ENCODE data around the gene PTPRZ1. TPM values are rescaled to one million over a fixed set of nuclear protein-coding genes. Genes with fewer than 3 reads are reported as not detected.

The PTPRZ1 gene
- total RNA-seq, 4 donors from 2014 or later = 3.5 to 26.4 (median 11.0) TPM

DNA sequence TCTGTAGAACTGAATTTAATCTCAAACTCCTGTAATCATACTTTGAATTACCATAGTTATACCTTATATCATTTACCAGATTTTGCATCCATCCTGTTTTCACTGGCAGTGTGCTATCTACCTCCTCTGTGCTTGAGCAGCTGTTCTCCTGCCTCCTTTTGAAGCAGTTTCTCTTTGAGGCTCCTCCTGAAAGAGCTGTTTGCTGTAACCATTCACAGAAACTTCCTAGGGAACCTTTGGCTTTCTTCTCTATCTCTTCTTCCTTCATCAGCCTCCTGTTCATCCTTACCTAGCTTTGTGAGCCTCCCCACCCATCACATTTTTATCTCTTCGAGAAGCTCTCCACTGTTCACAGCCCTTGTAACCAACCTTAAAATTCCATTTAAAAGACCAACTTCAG lies 162.9 kb downstream of the PTPRZ1 start:
- no peaks in the 10 kb centered on the region for H3K4me1 ChIP-seq

DNA sequence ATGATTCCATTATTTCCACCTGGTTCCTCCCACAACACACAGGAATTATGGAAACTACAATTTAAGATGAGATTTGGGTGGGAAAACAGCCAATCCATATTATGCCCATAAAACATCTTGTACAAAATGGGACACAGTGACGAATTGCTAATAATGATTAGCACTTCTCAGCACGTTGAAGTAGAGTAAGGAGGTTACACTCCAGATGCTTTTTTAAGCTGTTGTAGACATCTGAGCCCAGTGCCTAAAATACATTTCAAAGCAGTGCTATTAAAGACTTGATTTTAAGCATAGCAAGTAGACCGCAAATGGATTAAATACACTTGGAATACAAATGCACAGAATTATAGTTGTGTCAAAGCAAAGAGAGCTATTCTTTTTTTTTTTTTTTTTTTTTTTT lies 165.2 kb downstream of the PTPRZ1 start:
- H3K4me3 ChIP-seq = no peak overlapping the region
- no peaks in the 10 kb centered on the region for H3K4me1 ChIP-seq
- peaks cover 0 to 5% (median 0%) of the 10 kb centered on the region in 3 donors for H3K36me3 ChIP-seq
- no peaks in the 10 kb centered on the region for H3K27me3 ChIP-seq
- 68 to 76% methylated on average over 3 of the region's 3 CpGs for WGBS, 2 donors
- TF ChIP-seq POLR2A (IDR thresholded peaks at IDR 0.05) = no peak
- TF ChIP-seq, protein P1, sequence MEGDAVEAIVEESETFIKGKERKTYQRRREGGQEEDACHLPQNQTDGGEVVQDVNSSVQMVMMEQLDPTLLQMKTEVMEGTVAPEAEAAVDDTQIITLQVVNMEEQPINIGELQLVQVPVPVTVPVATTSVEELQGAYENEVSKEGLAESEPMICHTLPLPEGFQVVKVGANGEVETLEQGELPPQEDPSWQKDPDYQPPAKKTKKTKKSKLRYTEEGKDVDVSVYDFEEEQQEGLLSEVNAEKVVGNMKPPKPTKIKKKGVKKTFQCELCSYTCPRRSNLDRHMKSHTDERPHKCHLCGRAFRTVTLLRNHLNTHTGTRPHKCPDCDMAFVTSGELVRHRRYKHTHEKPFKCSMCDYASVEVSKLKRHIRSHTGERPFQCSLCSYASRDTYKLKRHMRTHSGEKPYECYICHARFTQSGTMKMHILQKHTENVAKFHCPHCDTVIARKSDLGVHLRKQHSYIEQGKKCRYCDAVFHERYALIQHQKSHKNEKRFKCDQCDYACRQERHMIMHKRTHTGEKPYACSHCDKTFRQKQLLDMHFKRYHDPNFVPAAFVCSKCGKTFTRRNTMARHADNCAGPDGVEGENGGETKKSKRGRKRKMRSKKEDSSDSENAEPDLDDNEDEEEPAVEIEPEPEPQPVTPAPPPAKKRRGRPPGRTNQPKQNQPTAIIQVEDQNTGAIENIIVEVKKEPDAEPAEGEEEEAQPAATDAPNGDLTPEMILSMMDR (IDR thresholded peaks at IDR 0.05) = no peak
- no peak for TF ChIP-seq EP300 (IDR thresholded peaks at IDR 0.05)
- H3K27ac ChIP-seq = no peak overlapping the region
- H3K9me3 ChIP-seq = no peaks in the 10 kb centered on the region
- no peak for DNase-seq (ENCODE audit: low spot score in 2 of 2)

More for the DNA sequence above, 162.9 kb downstream of the PTPRZ1 start:
- no peak overlapping the region for H3K4me3 ChIP-seq
- TF ChIP-seq POLR2A (IDR thresholded peaks at IDR 0.05) (no peak), EP300 (IDR thresholded peaks at IDR 0.05) (no peak)
- TF ChIP-seq, protein P1 (IDR thresholded peaks at IDR 0.05) = no peak
- no peaks in the 10 kb centered on the region for H3K27me3 ChIP-seq
- no peaks in the 10 kb centered on the region for H3K9me3 ChIP-seq
- peaks cover 0 to 5% (median 0%) of the 10 kb centered on the region in 3 donors for H3K36me3 ChIP-seq
- no peak overlapping the region for H3K27ac ChIP-seq
- WGBS, 2 donors = 94 to 96% methylated on average over 1 of the region's 1 CpG
- DNase-seq (ENCODE audit: low spot score in 2 of 2) = no peak

DNA sequence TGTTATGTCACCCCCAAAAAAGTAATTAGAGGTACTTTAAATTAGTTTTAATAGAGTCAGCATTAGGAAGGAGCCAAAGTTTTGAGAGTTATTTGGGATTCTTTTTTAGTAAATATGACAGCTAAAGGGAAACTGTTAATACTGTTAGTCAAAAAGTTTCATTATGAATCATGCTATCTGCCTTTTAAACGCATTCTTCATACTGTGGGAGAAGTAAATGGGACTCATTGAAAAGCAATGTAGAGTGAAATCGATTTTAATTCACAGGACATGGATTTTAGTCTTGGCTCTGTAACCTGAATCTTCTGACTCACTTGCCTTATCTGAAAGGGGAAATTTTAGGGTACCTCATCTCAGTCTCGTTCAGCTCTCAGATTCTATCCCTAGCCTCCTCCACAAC lies 165.9 kb downstream of the PTPRZ1 start:
- H3K4me3 ChIP-seq = no peak overlapping the region
- no peak overlapping the region for H3K27ac ChIP-seq
- DNase-seq (ENCODE audit: low spot score in 2 of 2) = no peak
- H3K4me1 ChIP-seq = no peaks in the 10 kb centered on the region
- WGBS, 2 donors = 83 to 85% methylated on average over 3 of the region's 3 CpGs
- peaks cover 0 to 5% (median 0%) of the 10 kb centered on the region in 3 donors for H3K36me3 ChIP-seq
- no peaks in the 10 kb centered on the region for H3K27me3 ChIP-seq
- H3K9me3 ChIP-seq = no peaks in the 10 kb centered on the region
- TF ChIP-seq, protein P1 (IDR thresholded peaks at IDR 0.05) = no peak
- TF ChIP-seq POLR2A (IDR thresholded peaks at IDR 0.05) (no peak), EP300 (IDR thresholded peaks at IDR 0.05) (no peak)

DNA sequence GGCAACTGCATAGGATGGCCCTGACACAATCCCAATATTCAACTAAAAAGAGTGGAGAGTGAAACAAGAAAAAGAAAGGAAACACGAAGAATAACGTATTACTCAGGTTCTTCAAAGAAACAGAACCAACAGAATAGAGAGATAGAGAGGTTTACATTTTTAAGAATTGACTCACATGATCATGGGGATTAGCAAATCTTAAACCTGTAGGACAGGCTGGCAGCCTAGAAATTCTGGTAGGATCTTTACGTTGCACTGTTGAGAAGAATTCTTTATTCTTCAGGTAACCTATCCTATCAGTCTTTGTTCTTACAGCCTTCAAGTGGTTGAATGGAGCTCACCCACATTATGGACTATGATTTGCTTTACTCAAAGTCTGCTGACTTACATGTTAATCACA lies 167.2 kb downstream of the PTPRZ1 start:
- Histone ChIP-seq H3K9me3 (no peaks in the 10 kb centered on the region), H3K4me1 (no peaks in the 10 kb centered on the region), H3K36me3 (peaks cover 0 to 5% (median 0%) of the 10 kb centered on the region in 3 donors), H3K27ac (no peak overlapping the region), H3K27me3 (no peaks in the 10 kb centered on the region), H3K4me3 (no peak overlapping the region)
- 93 to 97% methylated on average over 3 of the region's 3 CpGs for WGBS, 2 donors
- TF ChIP-seq, protein P1 (IDR thresholded peaks at IDR 0.05) = no peak
- TF ChIP-seq POLR2A (IDR thresholded peaks at IDR 0.05) (no peak), EP300 (IDR thresholded peaks at IDR 0.05) (no peak)
- DNase-seq (ENCODE audit: low spot score in 2 of 2) = no peak

DNA sequence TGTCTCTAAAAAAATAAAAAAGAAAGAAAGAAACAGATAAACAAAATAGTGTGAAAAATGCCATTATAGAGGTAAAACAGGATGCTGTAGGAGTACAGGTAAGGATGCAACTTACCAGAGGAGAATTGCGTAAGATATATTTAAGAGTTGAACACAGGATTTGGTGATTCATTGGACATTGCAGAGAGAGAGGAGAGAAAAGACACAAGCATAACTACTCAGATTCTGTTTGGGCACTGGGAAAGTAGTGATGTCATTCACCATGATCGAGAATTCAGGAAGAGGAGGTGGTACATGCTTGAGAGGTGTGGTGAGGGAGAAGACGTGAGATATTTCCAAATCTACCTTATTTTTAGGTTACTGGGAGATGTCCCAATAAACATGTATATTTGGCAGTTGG lies 173.4 kb downstream of the PTPRZ1 start:
- no peaks in the 10 kb centered on the region for H3K36me3 ChIP-seq
- DNase-seq (ENCODE audit: low spot score in 2 of 2) = no peak
- no peak overlapping the region for H3K27ac ChIP-seq
- TF ChIP-seq, protein P1 (IDR thresholded peaks at IDR 0.05) = no peak
- TF ChIP-seq EP300 (IDR thresholded peaks at IDR 0.05) = no peak
- no peak for TF ChIP-seq POLR2A (IDR thresholded peaks at IDR 0.05)
- no peak overlapping the region for H3K4me3 ChIP-seq
- H3K4me1 ChIP-seq = no peaks in the 10 kb centered on the region
- 85 to 93% methylated on average over 3 of the region's 3 CpGs for WGBS, 2 donors
- H3K27me3 ChIP-seq = no peaks in the 10 kb centered on the region
- no peaks in the 10 kb centered on the region for H3K9me3 ChIP-seq
